RPMI8226 (cell line): Measurements from ENCODE around the gene SYNPO.
A peak's percentile ranks its signal among the peaks of the same experiment; 100 is the strongest.

Source experiments
- DNase-seq: peaks from one replicate; pipeline ENCODE4 v3.0.0-alpha.2; 2015

The SYNPO gene

GRCh38 chr5:150642567-150642927, 2.1 kb downstream of the SYNPO start:
- no peak for DNase-seq

GRCh38 chr5:150642991-150643710, 2.7 kb downstream of the SYNPO start:
- DNase-seq: no peak

GRCh38 chr5:150644058-150644457, 3.6 kb downstream of the SYNPO start:
- no peak for DNase-seq

GRCh38 chr5:150644514-150644913, 4.1 kb downstream of the SYNPO start:
- DNase-seq: peak; percentile 74

GRCh38 chr5:150645070-150645700, 4.7 kb downstream of the SYNPO start:
- no peak for DNase-seq

GRCh38 chr5:150647275-150648251, 7.1 kb downstream of the SYNPO start:
- no peak for DNase-seq

- peak; percentile 46 for DNase-seq
Observed at GRCh38 chr5:150648294-150649107, 8.0 kb downstream of the SYNPO start.

GRCh38 chr5:150649108-150650020, 8.9 kb downstream of the SYNPO start:
- DNase-seq: no peak

- no peak for DNase-seq
Observed at GRCh38 chr5:150650021-150651006, 9.9 kb downstream of the SYNPO start.

GRCh38 chr5:150651382-150651781, 10.9 kb downstream of the SYNPO start:
- DNase-seq: no peak

GRCh38 chr5:150651924-150652671, 11.6 kb downstream of the SYNPO start:
- DNase-seq: no peak

GRCh38 chr5:150653145-150653761, 12.8 kb downstream of the SYNPO start:
- no peak for DNase-seq

- no peak for DNase-seq
Observed at GRCh38 chr5:150653762-150654556, 13.5 kb downstream of the SYNPO start.

- DNase-seq: no peak
Observed at GRCh38 chr5:150655221-150655620, 14.8 kb downstream of the SYNPO start.

- peak; percentile 80 for DNase-seq
Observed at GRCh38 chr5:150656191-150657132, 16.0 kb downstream of the SYNPO start.

GRCh38 chr5:150658121-150658520, 17.7 kb downstream of the SYNPO start:
- DNase-seq: no peak

- DNase-seq: no peak
Observed at GRCh38 chr5:150658699-150659265, 18.3 kb downstream of the SYNPO start.
